Retina (tissue), 1 donor: ENCODE measurements around the gene PNLIPRP2.

Source experiments
- DNase-seq: peaks from one replicate; pipeline ENCODE4 v3.0.0-alpha.2; 2016

Gene PNLIPRP2

GRCh38 chr10:116620423-116621400 lies at the start of gene PNLIPRP2:
PNLIPRP2 (plus strand) TSS chr10:116620953.
- DNase-seq: no peak

DNA sequence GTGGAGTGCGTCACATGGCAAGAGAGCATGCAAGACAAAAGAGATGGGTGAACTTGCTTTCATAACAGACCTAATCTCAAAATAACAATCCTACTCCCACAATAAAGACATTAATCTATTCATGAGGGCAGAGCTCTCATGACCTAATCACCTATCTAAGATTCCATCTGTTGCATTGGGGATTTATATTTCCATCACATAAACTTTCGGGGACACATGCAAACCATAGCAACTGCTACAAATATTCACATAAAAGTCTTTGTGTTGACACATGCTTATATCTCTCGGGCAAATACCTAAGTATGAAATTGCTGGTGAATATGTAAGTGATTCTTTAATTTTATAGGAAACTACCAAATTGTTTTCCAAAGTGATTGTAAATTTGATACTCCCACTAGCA lies 46.0 kb upstream of the PNLIPRP2 start:
- DNase-seq: no peak

DNA sequence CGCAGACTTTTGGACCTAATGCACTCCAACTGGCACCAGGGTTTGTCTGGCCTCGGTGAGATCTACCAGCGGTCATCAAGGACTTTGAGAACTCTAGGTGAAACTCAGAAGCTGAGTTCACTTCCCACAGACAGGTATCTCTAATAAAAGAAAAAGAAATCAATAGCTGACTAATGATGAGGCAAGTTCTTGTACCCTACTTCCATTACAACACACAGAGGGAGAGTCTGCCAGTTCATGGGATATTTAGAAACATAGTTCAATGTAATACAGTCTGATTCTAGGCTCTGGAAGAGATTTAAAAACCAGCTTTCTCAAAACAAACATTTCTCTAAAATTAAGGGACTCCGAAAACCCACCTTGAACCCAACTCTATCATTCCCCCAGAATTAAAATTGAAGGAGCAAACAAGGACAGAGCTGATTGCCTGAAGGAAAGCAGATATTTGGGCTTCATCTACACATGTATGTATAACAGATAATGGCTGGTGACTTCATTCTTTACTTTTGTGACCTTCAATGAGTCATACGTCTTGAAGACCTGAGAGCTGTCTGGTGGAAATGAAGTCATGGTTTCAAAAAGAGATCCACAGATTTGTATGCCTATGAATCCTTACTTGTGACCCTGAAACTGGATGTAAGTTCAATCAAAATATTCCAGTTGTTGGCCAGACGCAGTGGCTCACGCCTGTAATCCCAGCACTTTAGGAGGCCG lies 32.7 kb upstream of the PNLIPRP2 start:
- DNase-seq: no peak

DNA sequence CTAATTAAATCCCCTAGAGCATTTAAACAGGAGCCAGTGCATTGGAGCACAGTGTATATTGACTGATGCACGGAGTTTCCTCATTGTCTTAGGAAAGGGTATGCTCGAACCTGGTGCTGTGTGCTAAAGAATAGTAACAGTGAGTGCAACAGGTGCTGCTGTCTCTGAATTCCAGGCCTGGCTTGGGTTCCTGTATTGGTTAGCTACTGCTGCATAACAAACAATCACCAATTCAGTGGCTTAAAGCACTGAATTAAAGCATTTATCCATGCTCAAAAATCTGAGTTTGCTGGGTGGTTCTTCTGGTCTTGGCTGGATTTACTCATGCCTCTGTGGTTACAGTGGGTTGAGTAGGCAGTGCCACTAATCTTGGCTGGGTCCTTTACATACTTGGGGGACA lies 31.8 kb upstream of the PNLIPRP2 start:
- DNase-seq: no peak

DNA sequence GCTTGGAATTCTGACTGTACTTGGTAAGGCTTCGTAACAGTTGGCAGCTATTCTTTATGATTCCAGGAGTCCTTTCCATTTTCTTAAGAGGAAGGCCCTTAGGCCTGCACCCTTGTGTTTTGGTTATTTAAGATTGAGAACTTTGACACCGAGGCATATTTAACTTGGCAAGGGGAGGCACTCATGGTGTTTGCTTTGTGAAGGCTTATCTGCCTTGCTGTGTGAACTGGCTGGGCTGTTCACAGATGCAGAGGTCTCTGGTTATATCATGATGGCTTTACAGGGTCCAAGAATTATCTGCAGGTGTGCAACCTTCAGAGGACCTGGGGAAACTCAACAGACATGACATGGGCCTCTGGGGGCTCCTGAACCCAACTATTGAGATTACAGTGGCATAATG lies 30.8 kb upstream of the PNLIPRP2 start:
- DNase-seq: no peak

- DNase-seq: no peak
Observed at GRCh38 chr10:116590590-116591444, 29.9 kb upstream of the PNLIPRP2 start, which contains the start of gene PNLIPRP1. PNLIPRP1 (plus strand) TSS chr10:116590959; CDS start chr10:116591130, 171 bp downstream.

DNA sequence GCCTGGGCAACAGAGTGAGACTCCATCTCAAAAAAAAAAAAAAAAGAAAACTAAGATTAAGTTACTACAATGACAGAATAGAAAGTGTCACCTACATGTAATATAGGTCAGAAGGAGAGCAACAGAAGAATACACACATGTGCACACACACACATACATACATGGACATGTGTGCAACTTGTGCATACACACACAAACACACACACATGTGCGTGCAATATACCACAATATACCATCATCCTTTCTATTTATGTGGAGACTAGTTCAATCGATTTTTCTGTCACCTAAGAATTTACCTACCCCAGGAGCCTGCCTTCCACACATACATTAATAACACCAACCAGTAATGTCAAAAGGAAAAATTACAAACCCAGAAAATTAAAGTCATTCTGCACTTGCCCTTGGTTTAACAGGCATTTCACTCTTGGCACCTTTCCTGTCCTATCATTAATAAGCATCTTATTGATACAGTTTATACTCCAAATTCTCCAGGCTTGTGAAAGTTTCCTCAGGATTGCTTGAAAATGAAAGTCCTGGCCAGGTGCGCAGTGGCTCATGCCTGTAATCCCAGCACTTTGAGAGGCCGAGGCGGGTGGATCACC lies 27.5 kb upstream of the PNLIPRP2 start:
- no peak for DNase-seq

DNA sequence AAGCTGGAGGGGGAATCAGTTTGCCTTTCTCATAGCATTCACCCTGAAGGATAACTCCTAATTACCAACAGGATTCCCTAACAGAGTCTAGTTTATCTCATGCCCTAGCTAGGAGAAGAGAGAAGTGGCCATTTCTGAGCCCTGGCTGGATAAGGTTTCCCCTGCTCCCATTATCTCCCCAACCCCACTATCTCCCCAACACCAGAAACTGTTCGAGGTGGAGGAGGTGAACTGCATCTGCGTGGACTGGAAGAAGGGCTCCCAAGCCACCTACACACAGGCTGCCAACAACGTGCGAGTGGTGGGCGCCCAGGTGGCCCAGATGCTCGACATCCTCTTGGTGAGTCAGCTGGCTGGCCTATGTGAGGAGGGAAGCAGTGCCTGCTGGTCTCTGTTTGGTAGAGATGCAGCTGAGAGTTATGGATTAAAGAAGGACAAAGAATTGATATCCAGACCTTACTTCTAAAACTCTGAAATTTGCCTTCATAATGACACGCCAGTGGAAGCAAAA lies 26.2 kb upstream of the PNLIPRP2 start:
- no peak for DNase-seq

DNA sequence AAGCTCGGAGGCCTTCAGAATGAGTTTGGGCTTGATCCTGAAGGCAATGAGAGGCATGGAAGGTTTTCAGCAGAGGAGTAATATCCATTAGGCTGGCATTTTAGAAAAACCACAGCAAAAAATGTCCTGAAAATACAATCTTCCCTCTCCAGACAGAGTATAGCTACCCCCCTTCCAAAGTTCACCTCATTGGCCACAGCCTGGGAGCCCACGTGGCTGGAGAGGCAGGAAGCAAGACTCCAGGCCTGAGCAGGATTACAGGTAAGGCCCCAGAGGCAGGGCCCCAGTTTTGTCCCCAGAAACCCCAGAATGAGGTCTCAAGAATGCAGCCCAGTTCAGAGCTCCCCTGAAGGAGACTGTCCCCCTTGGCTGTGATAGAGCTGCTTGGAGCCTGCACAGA lies 24.7 kb upstream of the PNLIPRP2 start:
- no peak for DNase-seq

DNA sequence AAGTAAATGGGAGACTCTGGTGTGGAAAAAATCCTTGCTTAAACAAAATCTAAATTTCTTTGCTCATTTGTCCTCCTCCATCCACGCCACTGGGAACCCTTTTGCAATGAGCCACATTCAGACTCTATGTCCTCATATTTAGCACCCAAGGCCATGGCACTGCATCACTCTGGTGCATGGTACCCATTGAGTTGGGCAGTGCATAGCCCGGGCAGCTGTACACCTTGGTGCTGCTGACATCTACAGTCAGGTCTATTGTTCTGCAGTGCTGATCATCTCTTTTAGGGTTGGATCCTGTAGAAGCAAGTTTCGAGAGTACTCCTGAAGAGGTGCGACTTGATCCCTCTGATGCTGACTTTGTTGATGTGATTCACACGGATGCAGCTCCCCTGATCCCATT lies 23.2 kb upstream of the PNLIPRP2 start:
- no peak for DNase-seq

DNA sequence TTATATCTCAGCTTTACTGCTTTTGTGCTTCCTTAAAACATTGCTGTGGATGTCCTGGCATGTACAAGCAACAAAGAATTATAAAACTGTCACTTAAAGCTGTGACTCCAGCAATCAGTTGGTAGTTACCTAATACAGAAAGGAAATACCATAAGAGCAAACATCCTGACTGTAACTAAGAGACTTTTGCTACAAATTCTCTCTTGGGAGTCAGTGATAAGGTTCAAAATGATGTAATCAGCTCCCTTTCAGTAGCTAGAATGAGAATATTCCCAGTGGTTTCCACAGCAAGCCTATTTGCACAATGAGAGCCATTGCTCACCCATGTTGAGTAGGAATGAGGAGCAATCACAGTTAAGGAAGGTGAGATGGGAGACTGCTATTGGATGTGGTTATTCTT lies 22.4 kb upstream of the PNLIPRP2 start:
- DNase-seq: no peak

DNA sequence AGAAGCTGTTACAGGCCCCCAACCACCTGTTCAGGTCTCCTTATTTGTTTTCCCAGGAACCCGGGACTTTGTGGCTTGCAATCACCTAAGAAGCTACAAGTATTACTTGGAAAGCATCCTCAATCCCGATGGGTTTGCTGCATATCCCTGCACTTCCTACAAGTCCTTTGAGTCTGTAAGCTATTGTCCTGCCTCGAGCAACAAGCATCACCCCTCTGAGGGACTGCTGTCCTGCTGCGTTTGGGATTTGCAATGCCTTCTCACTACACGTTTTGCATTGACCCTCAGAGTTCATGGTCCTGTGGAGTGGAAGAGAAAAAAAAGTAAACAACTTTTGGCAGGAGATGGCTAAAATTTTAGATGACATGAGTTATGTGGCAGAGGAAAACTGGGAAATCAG lies 20.8 kb upstream of the PNLIPRP2 start:
- DNase-seq: no peak

- DNase-seq: no peak
Observed at GRCh38 chr10:116602648-116603400, 17.9 kb upstream of the PNLIPRP2 start.

- DNase-seq: no peak
Observed at GRCh38 chr10:116606061-116606483, 14.7 kb upstream of the PNLIPRP2 start.

DNA sequence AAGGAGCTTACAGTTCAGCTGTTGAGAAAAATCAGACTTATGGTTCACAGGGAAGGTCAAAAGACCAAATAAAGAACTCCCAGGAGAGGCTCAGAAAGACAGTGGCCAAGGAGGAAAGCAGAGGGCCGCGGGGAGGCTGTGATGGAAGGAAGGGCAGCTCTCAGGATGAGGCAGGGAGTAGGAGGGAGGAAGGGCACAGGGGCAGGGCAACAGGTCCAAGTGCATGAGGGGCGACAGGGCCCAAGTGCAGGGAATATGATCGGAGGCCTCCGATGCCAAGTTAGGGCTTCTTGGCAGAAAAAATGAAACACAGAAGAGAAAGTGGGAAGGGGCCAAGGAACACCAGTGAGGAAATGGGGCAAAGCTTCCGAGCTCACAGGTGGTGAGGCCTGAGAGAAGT lies 13.4 kb upstream of the PNLIPRP2 start:
- no peak for DNase-seq

DNA sequence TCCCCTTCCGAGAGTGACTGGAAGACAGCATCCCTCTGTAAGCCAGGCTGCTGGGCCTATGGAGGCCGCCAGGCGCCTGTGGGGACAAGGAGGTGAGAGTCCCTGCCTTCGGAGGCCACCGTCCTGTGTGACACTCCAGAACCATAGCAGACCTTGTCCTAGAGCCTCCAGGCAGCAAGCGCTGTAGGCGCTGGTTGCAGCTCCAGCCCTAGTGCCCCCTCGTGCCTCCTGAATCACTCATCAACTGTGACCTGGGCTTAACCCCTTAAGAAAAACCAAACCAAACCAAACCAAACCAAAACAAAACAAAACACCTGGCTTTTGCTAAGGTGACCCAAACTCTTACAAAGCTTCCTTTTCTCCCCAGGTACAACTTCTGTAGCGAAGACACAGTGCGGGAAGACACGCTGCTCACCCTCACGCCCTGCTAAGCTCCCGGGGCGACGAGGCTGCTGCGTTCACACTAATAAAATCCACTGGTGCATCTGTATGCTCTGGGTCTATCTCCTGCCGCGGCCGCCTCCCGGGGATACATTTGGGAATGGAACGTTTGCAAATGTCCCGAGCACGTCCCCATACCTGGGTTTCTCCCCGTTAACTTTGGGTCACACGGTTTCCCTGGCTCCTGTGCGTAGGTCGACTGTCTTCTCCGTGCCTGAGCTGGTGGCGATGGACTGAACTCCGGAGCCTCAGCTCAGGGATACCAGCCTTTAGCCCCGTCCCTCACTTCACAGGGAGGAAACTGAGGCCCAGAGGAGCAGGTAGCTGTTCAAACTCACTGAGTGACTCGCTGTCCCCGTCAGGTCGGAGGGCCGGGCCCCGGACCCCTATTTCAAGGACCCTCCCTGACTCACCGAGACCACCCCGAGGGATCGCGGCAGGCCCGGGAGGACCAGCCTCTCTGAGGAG lies 11.8 kb upstream of the PNLIPRP2 start:
- DNase-seq: no peak

DNA sequence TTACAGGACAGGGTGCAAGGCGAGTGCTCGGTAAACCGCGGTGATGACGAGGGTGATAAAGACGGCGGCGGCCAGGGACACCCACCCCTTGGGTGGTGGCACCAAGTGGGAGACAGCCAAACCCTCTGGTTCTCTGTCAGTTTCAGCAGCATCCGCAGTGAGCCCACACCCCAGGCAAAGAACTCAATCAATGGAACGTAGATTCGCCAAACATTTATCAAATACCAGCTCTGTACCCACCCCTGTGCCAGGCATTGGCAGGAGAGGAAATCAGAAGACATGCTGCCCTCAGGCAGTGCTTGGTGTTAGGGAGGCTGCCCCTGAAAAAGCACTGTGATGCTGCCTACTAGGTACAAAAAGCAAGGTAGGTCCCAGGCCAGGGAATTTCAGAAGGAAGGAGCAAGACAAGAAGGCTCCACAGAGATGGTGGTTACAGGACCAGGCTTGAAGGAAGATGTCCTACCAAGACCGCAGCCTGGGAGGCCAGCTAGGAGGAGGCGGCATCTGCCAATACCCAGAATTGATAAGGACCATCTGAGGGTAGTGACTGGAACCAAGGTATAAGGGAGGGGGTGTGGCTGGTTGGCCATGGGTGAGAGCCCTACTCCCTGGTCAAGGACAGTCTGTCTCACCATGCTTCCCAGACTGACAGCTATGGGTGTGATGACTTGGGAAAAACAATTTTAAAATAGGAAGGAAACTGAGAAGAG lies 10.2 kb upstream of the PNLIPRP2 start:
- DNase-seq: no peak

DNA sequence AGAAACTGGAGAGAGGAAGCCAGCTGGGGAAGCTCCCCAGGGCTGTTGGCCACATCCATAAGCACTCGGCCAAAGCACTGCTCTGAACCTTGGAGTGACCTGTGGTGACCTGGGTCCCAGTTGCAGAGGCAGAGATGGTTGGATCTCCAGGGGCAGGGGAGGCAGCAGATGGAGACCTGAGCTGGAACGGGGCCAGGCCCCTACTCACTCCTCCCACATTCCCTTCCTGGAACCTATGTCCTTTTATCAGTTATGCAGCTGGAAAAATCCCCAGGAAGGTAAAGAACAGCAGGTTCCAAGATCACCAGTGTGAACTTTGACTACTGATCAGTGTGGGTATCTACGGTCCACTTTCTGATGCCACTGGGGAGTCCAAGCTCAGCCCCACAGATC lies 9.6 kb upstream of the PNLIPRP2 start:
- no peak for DNase-seq

GRCh38 chr10:116612107-116612769 lies 8.5 kb upstream of the PNLIPRP2 start:
- no peak for DNase-seq
